Peyer's patch (tissue), 4 donors: ENCODE measurements around the gene BTNL9. TPM values are rescaled to one million over a fixed set of nuclear protein-coding genes. Genes with fewer than 3 reads are reported as not detected.
"Not testable (repeated sequence)": the region's sequence is repeated elsewhere in the genome, so short reads cannot be mapped to it uniquely, and the experiment has no call there.

Experiments used
- DNase-seq, 3 donors: peaks; one replicate each; pipeline ENCODE4 v3.0.0-alpha.2; 2017 to 2019
- H3K27ac ChIP-seq, 4 donors: fragments of 200-600 bp; sonication (generic); one replicate each; pipeline ENCODE4 v1.5.1; 2016 to 2019
- H3K27me3 ChIP-seq, 2 donors: fragments of 200-600 bp; sonication (generic); one replicate each; pipeline ENCODE4 v1.5.1; 2019
- H3K36me3 ChIP-seq, 3 donors: fragments of 200-600 bp; sonication (generic); one replicate each; pipeline ENCODE4 v1.5.1; 2016 to 2019
- H3K4me1 ChIP-seq, 4 donors: fragments of 200-600 bp; sonication (generic); one replicate each; pipeline ENCODE4 v1.5.1; 2016 to 2019
- H3K4me3 ChIP-seq, 4 donors: fragments of 200-600 bp; sonication (generic); 1 replicate in 3 of 4; 2 replicates in 1 of 4; pipeline ENCODE4 v1.5.1; 2016 to 2019; ENCODE audit warnings: mild to moderate bottlenecking in 1 of 4
- H3K9me3 ChIP-seq, 4 donors: fragments of 200-600 bp; sonication (generic); one replicate each; pipeline ENCODE4 v1.5.1; 2016 to 2019; ENCODE audit warnings: mild to moderate bottlenecking in 1 of 4
- CTCF ChIP-seq, 6 experiments: fragments of 450-650 bp in 4 of 6; fragments of 200-600 bp in 2 of 6; sonication (generic) in 1 of 6; IDR thresholded peaks; one replicate each; pipeline ENCODE4 v1.5.1; 2017 to 2019; ENCODE audit warnings: antibody characterized with exemption in 6 of 6, mild to moderate bottlenecking in 3 of 6, moderate library complexity in 1 of 6
- POLR2A ChIP-seq, 2 donors: fragments of 450-650 bp; IDR thresholded peaks; one replicate each; pipeline ENCODE4 v1.5.1; 2017; ENCODE audit warnings: antibody characterized with exemption in 2 of 2, mild to moderate bottlenecking in 2 of 2, moderate library complexity in 2 of 2
- total RNA-seq, 4 donors: library from RNA; depleted of rRNA; stranded (reverse); fragments of >200 nt; gene quantifications; one replicate each; pipeline ENCODE4 v1.1.0, GENCODE V29; 2016

BTNL9 gene
- total RNA-seq, 4 donors from 2014 or later = 5.3 to 48.7 (median 8.7) TPM

- no peaks in the 10 kb centered on the region for H3K9me3 ChIP-seq
- H3K4me1 ChIP-seq = no peaks in the 10 kb centered on the region
- no peak overlapping the region for H3K4me3 ChIP-seq
- H3K27me3 ChIP-seq = no peaks in the 10 kb centered on the region
- no peak for DNase-seq
- TF ChIP-seq POLR2A (IDR thresholded peaks at IDR 0.05) (no peak), CTCF (IDR thresholded peaks at IDR 0.05) (no peak)
- H3K36me3 ChIP-seq = no peaks in the 10 kb centered on the region
- no peak overlapping the region for H3K27ac ChIP-seq
Observed at GRCh38 chr5:181092428-181092827, 52.4 kb downstream of the BTNL9 start.

GRCh38 chr5:181095162-181095561 is 55.1 kb downstream of the BTNL9 start:
- H3K36me3 ChIP-seq, H3K9me3 ChIP-seq, H3K4me1 ChIP-seq, H3K27ac ChIP-seq, H3K27me3 ChIP-seq, H3K4me3 ChIP-seq, DNase-seq: not testable (repeated sequence)

GRCh38 chr5:181096721-181097382 is 56.8 kb downstream of the BTNL9 start:
- not testable (repeated sequence) for H3K4me3 ChIP-seq, H3K27ac ChIP-seq, H3K4me1 ChIP-seq

GRCh38 chr5:181097383-181097753 is 57.3 kb downstream of the BTNL9 start:
- DNase-seq, H3K27ac ChIP-seq, H3K4me1 ChIP-seq, H3K36me3 ChIP-seq, H3K9me3 ChIP-seq, H3K27me3 ChIP-seq, H3K4me3 ChIP-seq: not testable (repeated sequence)

More at GRCh38 chr5:181096721-181097382, 56.8 kb downstream of the BTNL9 start:
- DNase-seq, H3K27me3 ChIP-seq, H3K9me3 ChIP-seq, H3K36me3 ChIP-seq: not testable (repeated sequence)

GRCh38 chr5:181097759-181098491 is 57.9 kb downstream of the BTNL9 start:
- H3K9me3 ChIP-seq, H3K27me3 ChIP-seq, H3K4me3 ChIP-seq, H3K36me3 ChIP-seq, H3K4me1 ChIP-seq, H3K27ac ChIP-seq, DNase-seq: not testable (repeated sequence)

GRCh38 chr5:181098762-181099601 is 58.9 kb downstream of the BTNL9 start:
- H3K36me3 ChIP-seq = no peaks in the 10 kb centered on the region
- H3K9me3 ChIP-seq = no peaks in the 10 kb centered on the region
- H3K4me1 ChIP-seq = no peaks in the 10 kb centered on the region
- H3K27me3 ChIP-seq = no peaks in the 10 kb centered on the region
- peak in 1 of 3 donors; percentile 27 for DNase-seq
- H3K27ac ChIP-seq = no peak overlapping the region
- H3K4me3 ChIP-seq = no peak overlapping the region
- no peak for TF ChIP-seq CTCF (IDR thresholded peaks at IDR 0.05)
- no peak for TF ChIP-seq POLR2A (IDR thresholded peaks at IDR 0.05)

GRCh38 chr5:181099602-181100086 is 59.6 kb downstream of the BTNL9 start:
- no peaks in the 10 kb centered on the region for H3K4me1 ChIP-seq
- TF ChIP-seq CTCF (IDR thresholded peaks at IDR 0.05) (no peak), POLR2A (IDR thresholded peaks at IDR 0.05) (no peak)
- no peaks in the 10 kb centered on the region for H3K9me3 ChIP-seq
- no peak overlapping the region for H3K27ac ChIP-seq
- H3K36me3 ChIP-seq = no peaks in the 10 kb centered on the region
- no peaks in the 10 kb centered on the region for H3K27me3 ChIP-seq
- DNase-seq = peak in 1 of 3 donors; percentile 28
- H3K4me3 ChIP-seq = no peak overlapping the region
